NCI-H2107 treated with DMSO at 0.1 percent for 48 hours (cell line): ENCODE measurements around the gene PGP.

Experiments
- DNase-seq: peaks from one replicate; lab custom pipeline; 2025; ENCODE audit not compliant: unreplicated experiment; lab: John Stamatoyannopoulos, UW

The PGP gene

DNA sequence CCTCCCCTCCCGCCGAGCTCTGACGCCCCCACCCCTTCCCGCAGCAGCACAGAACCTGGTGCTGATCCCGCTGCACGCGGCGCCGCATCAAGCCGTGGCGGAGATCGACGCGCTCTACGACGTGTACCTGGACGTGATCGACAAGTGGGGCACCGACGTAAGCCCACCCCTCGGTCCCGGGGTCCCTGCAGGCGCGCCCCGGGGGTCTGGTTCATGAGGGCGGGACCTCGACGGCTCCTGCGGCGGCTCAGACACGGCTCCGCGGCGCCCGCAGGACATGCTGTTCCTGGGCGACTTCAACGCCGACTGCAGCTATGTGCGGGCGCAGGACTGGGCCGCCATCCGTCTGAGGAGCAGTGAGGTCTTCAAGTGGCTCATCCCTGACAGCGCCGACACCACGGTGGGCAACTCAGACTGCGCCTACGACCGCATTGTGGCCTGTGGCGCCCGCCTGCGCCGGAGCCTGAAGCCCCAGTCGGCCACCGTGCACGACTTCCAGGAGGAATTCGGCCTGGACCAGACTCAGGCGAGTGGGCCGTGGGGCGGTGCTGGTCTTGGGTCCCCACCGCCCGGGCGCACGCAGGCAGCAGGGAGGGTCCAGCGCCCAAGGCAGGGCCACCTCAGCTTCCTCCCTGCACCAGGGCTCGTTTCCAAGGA is 23.0 kb upstream of the PGP start:
- no peak for DNase-seq

DNA sequence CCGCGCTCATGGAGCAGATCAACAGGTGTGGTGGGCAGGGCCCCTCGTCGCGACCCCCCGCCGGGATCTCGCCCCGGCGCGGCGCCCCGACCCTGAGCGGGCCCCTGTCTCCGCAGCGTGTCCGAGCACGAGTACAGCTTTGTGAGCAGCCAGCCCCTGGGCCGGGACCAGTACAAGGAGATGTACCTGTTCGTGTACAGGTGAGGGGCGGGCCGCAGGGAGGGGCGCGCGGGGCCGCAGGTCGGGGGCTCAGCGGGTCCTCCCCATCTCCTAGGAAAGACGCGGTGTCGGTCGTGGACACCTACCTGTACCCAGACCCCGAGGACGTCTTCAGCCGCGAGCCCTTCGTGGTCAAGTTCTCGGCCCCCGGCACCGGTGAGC is 22.5 kb upstream of the PGP start:
- DNase-seq = no peak

DNA sequence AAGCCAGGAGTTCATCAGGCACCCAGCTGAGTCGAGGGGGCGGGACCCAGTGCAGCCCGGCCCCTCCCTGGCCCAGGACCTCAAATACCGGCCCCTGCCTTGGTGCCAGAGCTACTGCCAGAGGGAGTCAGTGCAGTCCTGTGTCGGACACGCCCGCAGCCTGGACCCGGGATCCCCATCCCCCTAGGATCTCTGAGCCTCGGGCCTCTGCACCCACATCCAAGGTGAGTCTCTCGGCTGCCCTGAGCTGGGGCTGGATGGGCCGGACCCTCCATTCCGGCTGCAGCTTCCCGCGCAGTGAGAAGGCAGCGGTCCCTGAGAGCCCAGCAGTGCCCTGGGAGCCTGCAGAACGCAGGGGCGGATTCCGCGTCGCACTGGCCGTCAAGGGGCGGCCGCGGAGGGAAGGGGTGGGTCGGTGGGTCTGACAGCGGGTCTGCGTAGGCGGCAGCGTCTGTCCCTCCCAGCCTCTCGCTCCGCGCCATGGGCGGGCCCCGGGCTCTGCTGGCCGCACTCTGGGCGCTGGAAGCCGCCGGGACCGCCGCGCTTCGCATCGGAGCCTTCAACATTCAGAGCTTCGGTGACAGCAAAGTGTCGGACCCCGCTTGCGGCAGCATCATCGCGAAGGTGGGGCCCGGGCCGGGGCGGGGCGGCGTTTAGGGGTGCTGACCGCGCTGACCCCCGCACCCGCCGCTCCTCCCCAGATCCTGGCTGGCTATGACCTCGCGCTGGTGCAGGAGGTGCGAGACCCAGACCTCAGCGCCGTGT is 21.9 kb upstream of the PGP start, which contains the start of gene DNASE1L2:
DNASE1L2 (plus strand) TSS at position 108 of the 765 bp plus-strand sequence; CDS start at position 481, 373 bp downstream.
- DNase-seq = no peak

DNA sequence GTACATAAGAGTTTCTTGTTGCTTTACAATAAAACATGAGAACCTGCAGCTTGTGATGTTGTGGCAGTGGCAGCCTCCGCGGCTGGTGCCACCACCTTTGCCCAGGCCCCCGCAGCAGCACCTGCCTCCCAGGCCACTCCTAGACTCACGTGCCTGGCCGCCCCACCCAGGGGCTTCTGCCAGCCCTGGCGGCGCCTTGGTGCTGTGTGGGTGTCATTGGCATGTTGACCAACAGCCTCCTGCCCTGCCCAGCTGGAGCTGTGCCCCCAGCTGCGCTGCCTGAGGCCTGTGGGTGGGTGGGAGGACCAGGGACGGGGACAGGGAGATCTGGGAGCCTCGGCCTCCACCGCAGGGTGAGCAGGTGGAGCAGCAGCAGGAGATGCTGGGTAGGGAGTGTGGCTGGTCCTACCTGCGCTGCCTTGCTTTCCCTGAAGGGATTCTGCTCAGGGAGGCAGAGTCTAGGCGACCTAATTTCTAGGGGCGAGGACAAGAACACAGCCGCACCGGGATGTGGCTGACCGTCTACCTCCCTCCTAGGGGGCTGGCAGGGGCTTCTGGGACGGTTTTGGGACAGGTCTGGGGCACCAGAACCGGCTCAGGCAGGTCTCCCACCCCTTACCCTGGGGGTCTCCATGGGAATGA is 21.2 kb upstream of the PGP start:
- no peak for DNase-seq

GRCh38 chr16:2235234-2235651 is 20.6 kb upstream of the PGP start:
- DNase-seq = no peak

GRCh38 chr16:2234813-2235170 is 20.2 kb upstream of the PGP start:
- DNase-seq = no peak

DNA sequence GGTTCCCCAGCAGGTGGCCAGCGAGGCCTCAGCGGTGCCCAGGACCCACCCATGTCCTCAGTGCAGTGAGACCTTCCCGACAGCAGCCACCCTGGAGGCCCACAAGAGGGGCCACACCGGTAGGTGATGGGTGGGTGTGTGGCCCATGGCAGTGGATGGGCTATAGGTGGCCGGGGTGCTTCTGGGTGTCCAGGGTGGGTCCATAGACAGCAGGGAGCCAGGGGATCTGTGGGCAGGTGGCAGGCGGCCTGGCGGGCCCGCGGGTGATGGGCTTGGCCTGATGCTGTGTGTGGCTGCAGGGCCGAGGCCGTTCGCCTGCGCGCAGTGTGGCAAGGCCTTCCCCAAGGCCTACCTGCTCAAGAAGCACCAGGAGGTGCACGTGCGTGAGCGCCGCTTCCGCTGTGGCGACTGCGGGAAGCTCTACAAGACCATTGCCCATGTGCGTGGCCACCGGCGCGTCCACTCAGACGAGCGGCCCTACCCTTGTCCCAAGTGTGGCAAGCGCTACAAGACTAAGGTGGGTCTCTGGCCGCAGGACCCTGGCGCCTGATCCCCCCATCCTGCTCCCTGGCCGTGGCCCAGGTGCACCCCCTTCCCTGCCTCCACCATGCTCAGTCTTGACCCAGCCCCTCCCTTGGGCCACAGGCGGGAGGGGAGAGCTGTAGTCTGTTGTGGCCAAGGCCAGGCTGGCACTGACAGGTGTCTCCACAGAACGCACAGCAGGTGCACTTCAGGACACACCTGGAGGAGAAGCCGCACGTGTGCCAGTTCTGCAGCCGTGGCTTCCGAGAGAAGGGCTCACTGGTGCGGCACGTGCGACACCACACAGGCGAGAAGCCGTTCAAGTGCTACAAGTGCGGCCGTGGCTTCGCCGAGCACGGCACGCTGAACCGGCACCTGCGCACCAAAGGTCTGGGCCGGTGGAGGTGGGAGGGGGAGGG is 19.5 kb upstream of the PGP start:
- peak; percentile 78 for DNase-seq

DNA sequence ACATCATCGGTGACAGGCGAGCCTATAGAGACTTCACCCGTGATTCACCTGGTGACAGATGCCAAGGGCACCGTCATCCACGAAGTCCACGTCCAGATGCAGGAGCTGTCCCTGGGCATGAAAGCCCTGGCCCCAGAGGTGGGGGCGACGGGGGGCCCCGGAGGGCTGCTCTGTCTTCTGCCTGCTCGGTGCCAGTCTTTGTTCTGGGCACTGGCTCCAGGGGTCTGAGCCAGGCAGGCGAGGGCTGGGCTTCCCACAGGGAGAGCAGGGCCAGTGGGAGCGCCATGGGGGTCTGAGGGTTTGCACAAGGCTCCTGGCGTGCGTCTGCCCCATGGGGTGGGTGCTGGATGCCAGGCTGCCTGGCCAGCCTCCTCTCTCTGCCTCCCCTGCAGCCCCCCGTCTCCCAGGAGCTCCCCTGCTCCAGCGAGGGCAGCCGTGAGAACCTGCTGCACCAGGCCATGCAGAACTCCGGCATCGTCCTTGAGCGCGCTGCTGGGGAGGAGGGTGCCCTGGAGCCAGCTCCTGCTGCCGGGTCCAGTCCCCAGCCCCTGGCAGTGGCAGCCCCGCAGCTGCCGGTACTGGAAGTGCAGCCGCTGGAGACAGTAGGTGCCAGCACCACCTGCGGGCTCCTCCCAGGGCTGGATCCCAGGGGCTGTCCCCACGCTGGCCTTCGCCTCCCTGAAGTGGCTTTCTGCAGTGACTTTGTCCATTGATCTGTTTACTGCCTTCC is 18.6 kb upstream of the PGP start:
- peak; percentile 21 for DNase-seq

- DNase-seq = no peak
Measured at GRCh38 chr16:2232094-2232990, 17.7 kb upstream of the PGP start.

GRCh38 chr16:2231016-2231931 is 16.6 kb upstream of the PGP start:
- peak; percentile 68 for DNase-seq

DNA sequence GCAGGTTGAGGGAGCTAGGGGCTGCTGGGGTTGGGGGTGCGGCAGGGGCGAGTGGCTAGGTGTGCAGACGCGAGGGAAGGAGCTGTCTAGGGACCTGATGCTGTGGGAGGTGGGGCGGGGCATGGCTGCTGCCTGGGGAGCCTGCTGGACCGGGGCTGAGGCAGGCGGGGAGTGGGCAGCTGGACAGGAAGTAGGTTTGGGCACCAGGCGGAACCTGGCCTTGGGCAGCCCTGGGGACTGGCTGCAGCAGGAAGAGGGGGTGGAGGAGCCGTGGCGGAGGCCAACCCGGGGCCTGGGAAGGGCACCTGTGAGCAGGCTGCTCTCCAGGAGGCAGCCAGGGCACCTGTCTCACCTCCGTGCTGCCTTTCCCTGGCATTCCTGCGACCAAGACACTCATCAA is 15.7 kb upstream of the PGP start:
- no peak for DNase-seq

- DNase-seq = no peak
Measured at GRCh38 chr16:2229632-2230250, 15.1 kb upstream of the PGP start.

GRCh38 chr16:2229091-2229490 is 14.5 kb upstream of the PGP start:
- DNase-seq = no peak

GRCh38 chr16:2228161-2228824 is 13.7 kb upstream of the PGP start:
- no peak for DNase-seq

DNA sequence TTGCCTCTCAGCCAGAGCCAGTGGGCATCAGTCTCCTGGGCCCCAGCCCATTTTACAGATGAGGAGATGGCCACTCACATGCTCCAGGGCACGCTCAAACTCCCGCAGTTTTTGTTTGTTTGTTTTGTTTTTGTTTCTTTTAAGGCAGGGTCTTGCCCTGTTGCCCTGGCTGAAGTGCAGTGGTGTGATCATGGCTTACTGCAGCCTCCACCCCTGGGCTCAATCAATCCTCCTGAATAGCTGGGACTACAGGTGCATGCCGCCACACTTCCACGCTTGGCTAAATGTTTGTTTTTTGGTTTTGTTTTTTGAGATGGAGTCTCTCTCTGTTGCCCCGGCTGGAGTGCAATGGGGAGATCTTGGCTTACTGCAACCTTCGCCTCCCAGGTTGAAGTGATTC is 12.3 kb upstream of the PGP start:
- DNase-seq = no peak

DNA sequence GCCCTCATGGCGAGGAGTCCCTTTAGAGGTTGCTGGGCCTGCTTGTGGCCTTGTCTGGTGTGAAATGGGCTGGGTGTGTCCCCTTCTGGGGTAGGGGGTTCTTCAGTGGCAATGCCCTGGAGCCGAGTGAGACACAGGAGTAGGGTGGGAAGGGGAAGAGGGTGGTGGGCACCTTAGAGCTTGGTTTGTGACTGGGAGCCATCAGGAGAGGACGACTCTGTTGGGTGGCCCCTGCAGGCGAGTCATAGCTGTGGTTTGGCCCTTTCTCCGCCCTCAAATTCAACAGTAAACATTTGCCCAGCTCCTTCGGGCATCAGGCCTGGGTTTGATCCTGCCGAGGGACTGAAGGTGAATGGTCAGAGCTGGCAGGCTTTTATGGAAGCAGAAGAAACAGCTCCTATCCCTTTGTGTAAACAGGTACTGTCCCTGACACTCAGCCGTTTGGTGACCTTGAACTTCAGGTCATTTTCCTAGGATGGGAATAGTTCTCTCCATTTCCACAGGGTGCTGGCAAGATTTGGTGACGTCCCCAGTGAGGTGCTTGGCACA is 11.7 kb upstream of the PGP start:
- no peak for DNase-seq

DNA sequence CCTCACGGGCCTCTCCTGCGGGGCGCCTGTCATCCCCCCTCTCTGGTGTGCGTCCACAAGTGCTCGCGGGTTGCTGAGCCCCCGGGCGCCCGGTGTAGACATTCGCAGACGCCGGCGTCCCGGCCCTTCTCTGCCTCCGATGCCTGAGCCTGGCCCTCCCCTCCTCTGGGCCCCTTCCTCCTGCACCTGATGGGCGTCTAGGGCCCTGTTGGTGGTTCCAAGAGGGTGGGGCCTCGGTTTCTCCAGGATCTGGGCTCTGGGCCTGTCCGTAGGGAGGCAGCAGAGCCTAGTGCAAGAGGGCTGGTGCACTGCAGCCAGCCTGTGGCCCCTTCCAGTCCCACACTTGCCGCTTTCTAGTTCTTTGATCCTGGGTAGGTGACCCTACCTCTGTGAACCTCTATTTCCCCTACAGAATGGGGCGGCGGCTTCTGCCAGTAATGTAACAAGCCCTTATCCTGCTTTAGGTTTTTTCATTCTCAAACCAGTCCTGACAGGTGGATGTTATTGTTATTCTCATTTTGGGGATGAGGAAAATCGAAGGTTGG is 9.4 kb upstream of the PGP start:
- no peak for DNase-seq
